Right atrium auricular region (tissue), 2 donors: ENCODE data around the gene OR56B1. TPM values are rescaled to one million over a fixed set of nuclear protein-coding genes. Genes with fewer than 3 reads are reported as not detected.
"Not testable (repeated sequence)": the region's sequence is repeated elsewhere in the genome, so short reads cannot be mapped to it uniquely, and the experiment has no call there.

Source experiments
- DNase-seq: peaks from one replicate; pipeline ENCODE4 v3.0.0-alpha.2; 2019; ENCODE audit warnings: low spot score
- H3K27ac ChIP-seq, 2 donors: fragments of 200-600 bp; sonication (generic); 1 replicate in 1 of 2; 2 replicates in 1 of 2; pipeline ENCODE4 v1.5.1; 2016 to 2019
- H3K27me3 ChIP-seq, 2 donors: fragments of 200-600 bp; sonication (generic); one replicate each; pipeline versions ENCODE4 v1.5.1 to v1.6.0; 2017 to 2019
- H3K36me3 ChIP-seq: fragments of 200-600 bp; sonication (generic); one replicate; pipeline ENCODE4 v1.5.1; 2016
- H3K4me1 ChIP-seq, 2 donors: fragments of 200-600 bp; sonication (generic); one replicate each; pipeline versions ENCODE4 v1.5.1 to v1.6.0; 2017 to 2019
- H3K4me3 ChIP-seq, 2 donors: fragments of 200-600 bp; sonication (generic); 1 replicate in 1 of 2; 2 replicates in 1 of 2; pipeline ENCODE4 v1.5.1; 2017 to 2019; ENCODE audit warnings: mild to moderate bottlenecking in 1 of 2, moderate library complexity in 1 of 2
- H3K9me3 ChIP-seq, 2 donors: fragments of 200-600 bp; sonication (generic); one replicate each; pipeline ENCODE4 v1.5.1; 2019
- total RNA-seq, 2 donors: library from RNA; depleted of rRNA; stranded (reverse); fragments of >200 nt; gene quantifications; one replicate each; pipeline ENCODE4 v1.1.0, GENCODE V29; 2016
- TF ChIP-seq, protein P1 (sequence below), 2 donors: fragments of 200-600 bp; sonication (generic); IDR thresholded peaks; one replicate each; pipeline ENCODE4 v1.5.1; 2019; ENCODE audit warnings: antibody characterized with exemption in 2 of 2

OR56B1 gene, protein sequence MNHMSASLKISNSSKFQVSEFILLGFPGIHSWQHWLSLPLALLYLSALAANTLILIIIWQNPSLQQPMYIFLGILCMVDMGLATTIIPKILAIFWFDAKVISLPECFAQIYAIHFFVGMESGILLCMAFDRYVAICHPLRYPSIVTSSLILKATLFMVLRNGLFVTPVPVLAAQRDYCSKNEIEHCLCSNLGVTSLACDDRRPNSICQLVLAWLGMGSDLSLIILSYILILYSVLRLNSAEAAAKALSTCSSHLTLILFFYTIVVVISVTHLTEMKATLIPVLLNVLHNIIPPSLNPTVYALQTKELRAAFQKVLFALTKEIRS
- total RNA-seq, result not detected

DNA sequence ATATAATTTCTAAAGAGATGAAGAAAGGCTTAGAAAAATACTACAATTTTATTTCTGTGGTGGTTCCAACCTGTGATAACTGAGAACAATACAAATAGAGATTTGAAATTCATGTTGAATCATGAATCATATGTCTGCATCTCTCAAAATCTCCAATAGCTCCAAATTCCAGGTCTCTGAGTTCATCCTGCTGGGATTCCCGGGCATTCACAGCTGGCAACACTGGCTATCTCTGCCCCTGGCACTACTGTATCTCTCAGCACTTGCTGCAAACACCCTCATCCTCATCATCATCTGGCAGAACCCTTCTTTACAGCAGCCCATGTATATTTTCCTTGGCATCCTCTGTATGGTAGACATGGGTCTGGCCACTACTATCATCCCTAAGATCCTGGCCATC is at the start of gene OR56B1:
TSS of gene OR56B1 (plus strand) at position 53 of the 400 bp plus-strand sequence. CDS start at position 122, 69 bp downstream.
- no peak for DNase-seq
- H3K27me3 ChIP-seq, result no peaks in the 10 kb centered on the region

DNA sequence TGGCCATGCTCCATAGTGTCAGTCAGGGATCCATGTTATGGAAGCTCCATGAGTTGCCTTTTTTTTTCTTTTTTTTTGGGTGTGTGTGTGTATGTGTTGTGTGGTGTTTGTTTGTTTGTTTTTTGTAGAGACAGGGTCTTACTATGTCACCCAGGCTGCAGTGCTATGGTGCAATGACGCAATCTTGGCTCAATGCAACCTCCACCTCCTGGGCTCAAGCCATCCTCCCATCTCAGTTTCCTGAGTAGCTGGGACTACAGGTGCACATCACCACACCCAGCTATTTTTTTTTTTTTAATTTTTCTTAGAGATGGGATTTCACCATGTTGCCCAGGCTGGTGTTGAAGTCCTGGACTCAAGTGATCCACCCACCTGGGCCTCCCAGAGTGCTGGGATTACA is 47.8 kb upstream of the OR56B1 start:
- H3K27me3 ChIP-seq, result no peaks in the 10 kb centered on the region
- H3K36me3 ChIP-seq, result no peaks in the 10 kb centered on the region
- H3K27ac ChIP-seq, result peak overlapping the region; percentile 86 to 87
- TF ChIP-seq, protein P1, sequence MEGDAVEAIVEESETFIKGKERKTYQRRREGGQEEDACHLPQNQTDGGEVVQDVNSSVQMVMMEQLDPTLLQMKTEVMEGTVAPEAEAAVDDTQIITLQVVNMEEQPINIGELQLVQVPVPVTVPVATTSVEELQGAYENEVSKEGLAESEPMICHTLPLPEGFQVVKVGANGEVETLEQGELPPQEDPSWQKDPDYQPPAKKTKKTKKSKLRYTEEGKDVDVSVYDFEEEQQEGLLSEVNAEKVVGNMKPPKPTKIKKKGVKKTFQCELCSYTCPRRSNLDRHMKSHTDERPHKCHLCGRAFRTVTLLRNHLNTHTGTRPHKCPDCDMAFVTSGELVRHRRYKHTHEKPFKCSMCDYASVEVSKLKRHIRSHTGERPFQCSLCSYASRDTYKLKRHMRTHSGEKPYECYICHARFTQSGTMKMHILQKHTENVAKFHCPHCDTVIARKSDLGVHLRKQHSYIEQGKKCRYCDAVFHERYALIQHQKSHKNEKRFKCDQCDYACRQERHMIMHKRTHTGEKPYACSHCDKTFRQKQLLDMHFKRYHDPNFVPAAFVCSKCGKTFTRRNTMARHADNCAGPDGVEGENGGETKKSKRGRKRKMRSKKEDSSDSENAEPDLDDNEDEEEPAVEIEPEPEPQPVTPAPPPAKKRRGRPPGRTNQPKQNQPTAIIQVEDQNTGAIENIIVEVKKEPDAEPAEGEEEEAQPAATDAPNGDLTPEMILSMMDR (IDR thresholded peaks at IDR 0.05), result no peak
- DNase-seq, result no peak
- H3K4me1 ChIP-seq, result peaks cover 0 to 26% of the 10 kb centered on the region in 2 donors
- no peak overlapping the region for H3K4me3 ChIP-seq
- no peaks in the 10 kb centered on the region for H3K9me3 ChIP-seq

More for the DNA sequence above, at the start of gene OR56B1:
- no peak within 1 kb of the TSS for H3K27ac ChIP-seq
- H3K36me3 ChIP-seq, result no peaks in the 10 kb centered on the region
- TF ChIP-seq, protein P1 (IDR thresholded peaks at IDR 0.05), result no peak
- no peak within 1 kb of the TSS for H3K4me3 ChIP-seq
- no peaks in the 10 kb centered on the region for H3K4me1 ChIP-seq
- H3K9me3 ChIP-seq, result peaks cover 0 to 5% of the 10 kb centered on the region in 2 donors

DNA sequence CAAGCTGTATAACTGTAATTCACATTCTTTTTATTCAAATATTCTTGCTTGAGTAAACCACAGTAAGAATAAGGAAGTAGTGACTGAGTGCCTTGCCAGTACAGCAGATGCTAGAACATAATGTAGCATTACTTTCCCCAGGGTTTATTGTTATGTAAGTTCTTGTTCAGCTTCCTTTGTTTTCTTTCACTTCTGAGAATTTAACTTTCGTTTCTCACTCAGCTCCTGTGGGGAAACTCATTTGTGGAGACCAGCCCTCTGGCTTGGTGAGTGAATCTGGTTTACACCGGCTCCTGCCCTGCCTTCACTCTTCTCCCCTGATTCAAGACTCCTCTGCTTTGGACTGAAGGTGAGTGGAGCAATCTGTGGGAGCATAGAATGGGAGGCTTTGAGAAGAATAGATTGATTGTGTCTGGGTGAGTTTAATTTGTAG is 46.7 kb upstream of the OR56B1 start, which contains the start of gene TRIM22:
TSS of gene TRIM22 (plus strand) at position 240 of the 433 bp plus-strand sequence. CDS start 6,443 bp downstream, outside the sequence.
- no peaks in the 10 kb centered on the region for H3K36me3 ChIP-seq

DNA sequence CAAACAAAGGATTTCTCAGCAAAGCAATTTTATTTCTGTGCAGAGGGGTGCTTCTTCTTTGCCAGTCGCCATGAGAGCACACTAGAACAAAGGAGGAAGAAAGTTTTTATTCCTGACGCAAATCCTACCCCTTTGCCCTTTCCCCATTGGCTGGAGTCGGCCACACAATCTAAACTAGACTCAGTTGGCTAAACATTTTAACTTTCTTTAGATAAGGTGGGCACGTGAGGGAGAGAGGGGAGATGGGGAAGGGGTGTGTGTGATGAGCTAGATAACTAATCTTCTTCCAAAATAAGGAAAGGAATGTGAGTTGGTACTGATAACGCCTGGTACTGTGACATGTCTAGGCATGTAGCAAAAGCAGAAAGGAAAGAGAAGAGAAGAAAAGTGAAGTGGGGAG is 46.0 kb upstream of the OR56B1 start:
- no peaks in the 10 kb centered on the region for H3K36me3 ChIP-seq
- TF ChIP-seq, protein P1 (IDR thresholded peaks at IDR 0.05), result no peak
- DNase-seq, result no peak
- peak overlapping the region; percentile 86 to 87 for H3K27ac ChIP-seq
- peak overlapping the region; percentile 27 to 46 for H3K4me3 ChIP-seq
- H3K9me3 ChIP-seq, result no peaks in the 10 kb centered on the region
- H3K27me3 ChIP-seq, result no peaks in the 10 kb centered on the region
- H3K4me1 ChIP-seq, result peaks cover 0 to 16% of the 10 kb centered on the region in 2 donors

More for the DNA sequence above, 46.7 kb upstream of the OR56B1 start, which contains the start of gene TRIM22:
- Histone ChIP-seq H3K27me3 (no peaks in the 10 kb centered on the region), H3K4me1 (peaks cover 0 to 17% of the 10 kb centered on the region in 2 donors), H3K27ac (peak within 1 kb of the TSS; percentile 86 to 87), H3K4me3 (peak within 1 kb of the TSS; percentile 27 to 46), H3K9me3 (no peaks in the 10 kb centered on the region)
- DNase-seq, result no peak
- TF ChIP-seq, protein P1 (IDR thresholded peaks at IDR 0.05), result no peak

DNA sequence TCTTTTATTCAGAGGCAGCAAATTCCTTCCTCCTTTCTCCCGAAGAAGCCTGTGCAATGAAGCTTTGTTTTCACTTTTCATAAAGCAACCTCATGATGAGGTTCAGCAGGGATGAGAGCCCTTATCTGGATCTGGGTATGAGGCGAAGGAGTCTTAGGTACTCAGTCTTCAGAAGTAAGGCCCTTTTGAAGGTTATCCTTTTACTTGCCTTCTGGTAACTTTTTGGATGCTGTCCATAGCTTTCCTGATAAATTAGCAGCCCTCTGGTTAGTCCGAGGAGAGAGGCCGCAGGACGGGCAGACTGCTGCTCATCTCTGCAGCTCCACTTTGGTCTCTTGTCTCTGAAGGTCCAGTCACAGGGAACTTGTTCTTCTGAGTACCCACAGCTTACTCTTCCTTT is 45.5 kb upstream of the OR56B1 start:
- Histone ChIP-seq H3K4me1 (peaks cover 0 to 12% of the 10 kb centered on the region in 2 donors), H3K27ac (peak overlapping the region; percentile 86 to 87), H3K27me3 (no peaks in the 10 kb centered on the region), H3K36me3 (no peaks in the 10 kb centered on the region), H3K9me3 (no peaks in the 10 kb centered on the region), H3K4me3 (peak overlapping the region; percentile 27 to 46)
- no peak for DNase-seq
- TF ChIP-seq, protein P1 (IDR thresholded peaks at IDR 0.05), result no peak

DNA sequence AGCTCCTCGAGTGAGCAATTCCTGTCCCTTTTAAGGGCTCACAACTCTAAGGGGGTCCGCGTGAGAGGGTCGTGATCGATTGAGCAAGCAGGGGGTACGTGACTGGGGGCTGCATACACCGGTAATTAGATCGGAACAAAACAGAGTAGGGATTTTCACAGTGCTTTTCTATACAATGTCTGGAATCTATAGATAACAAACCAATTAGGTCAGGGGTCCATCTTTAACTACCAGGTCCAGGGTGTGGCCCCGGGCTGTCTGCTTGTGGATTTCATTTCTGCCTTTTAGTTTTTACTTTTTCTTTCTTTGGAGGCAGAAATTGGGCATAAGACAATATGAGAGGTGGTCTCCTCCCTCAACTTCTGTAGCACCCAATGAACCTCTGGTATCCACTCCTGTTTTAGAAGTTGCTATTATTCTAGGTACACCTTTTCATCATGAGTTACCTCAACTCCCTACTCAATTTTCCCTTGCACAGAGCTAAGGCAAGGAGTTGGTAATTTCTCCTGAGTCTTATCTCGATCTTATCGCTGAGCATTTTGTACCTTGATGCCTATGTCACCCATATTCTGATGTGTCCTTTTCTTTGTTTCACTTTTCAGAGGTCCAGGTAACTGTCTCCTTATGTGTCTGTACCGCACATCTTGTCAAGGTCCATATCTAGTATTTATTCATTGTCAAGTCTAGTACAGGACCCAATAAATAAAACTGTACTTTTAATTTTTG is 44.8 kb upstream of the OR56B1 start:
- peaks cover 0 to 12% of the 10 kb centered on the region in 2 donors for H3K4me1 ChIP-seq
- not testable (repeated sequence) for H3K27me3 ChIP-seq, DNase-seq, H3K9me3 ChIP-seq, H3K36me3 ChIP-seq
- peak overlapping the region; percentile 27 to 46 for H3K4me3 ChIP-seq
- peak overlapping the region; percentile 86 to 87 for H3K27ac ChIP-seq
